Measurements from ENCODE around the gene NFXL1. TPM values are rescaled to one million over a fixed set of nuclear protein-coding genes. Genes with fewer than 3 reads are reported as not detected.

NFXL1 gene
- total RNA-seq, 2 donors from 2014 or later, result 9.8 to 11.7 TPM

- H3K4me1 ChIP-seq, result no peaks in the 10 kb centered on the region
- no peaks in the 10 kb centered on the region for H3K27me3 ChIP-seq
- DNase-seq, result no peak
- no peak for TF ChIP-seq CTCF (IDR thresholded peaks at IDR 0.05)
- H3K9ac ChIP-seq (ENCODE audit: low read depth in 2 of 2, low read length in 2 of 2), result no peak overlapping the region
- H3K36me3 ChIP-seq, result no peaks in the 10 kb centered on the region
- intact Hi-C loops (cut with DNase I), result loop anchor here (10.0 kb wide), 1 partner anchor 154 kb away; no protein-coding TSS in a partner anchor
- no peak overlapping the region for H3K4me3 ChIP-seq
- H3K27ac ChIP-seq, result no peak overlapping the region
- no peaks in the 10 kb centered on the region for H3K9me3 ChIP-seq
Observed at GRCh38 chr4:47838445-47838844, 75.9 kb downstream of the NFXL1 start.

DNA sequence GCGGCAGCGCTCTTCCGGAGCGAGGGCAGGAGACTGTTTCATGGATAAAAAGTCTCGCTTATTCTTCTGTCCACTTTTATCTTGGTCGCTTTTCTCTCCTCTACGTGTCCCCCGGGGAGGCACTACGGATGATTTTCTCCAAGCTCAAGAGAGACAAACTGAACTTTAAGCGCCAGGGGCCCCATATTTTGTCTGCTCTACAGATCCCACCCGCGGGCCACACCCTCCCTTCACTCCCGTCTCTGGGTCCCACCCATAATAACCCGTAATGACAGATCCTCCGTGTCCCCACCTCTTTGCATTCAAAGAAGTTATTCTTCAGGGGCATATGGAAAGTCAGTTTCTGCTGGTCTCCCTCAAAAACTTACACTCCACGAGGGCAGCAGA, 76.5 kb downstream of the NFXL1 start, which contains the start of gene CORIN:
TSS of gene CORIN (minus strand) at position 160 of the 387 bp plus-strand sequence. CDS start at position 42, 118 bp downstream.
- intact Hi-C loops (cut with DNase I), result loop anchor here (10.0 kb wide), 1 partner anchor 153 kb away; no protein-coding TSS in a partner anchor
- DNase-seq, result peak; percentile 33
- Histone ChIP-seq H3K27me3 (no peaks in the 10 kb centered on the region), H3K9me3 (no peaks in the 10 kb centered on the region), H3K4me1 (no peaks in the 10 kb centered on the region), H3K9ac (ENCODE audit: low read depth in 2 of 2, low read length in 2 of 2) (peak within 1 kb of the TSS; percentile 19 to 59), H3K4me3 (peak within 1 kb of the TSS; percentile 53), H3K36me3 (no peaks in the 10 kb centered on the region), H3K27ac (no peak within 1 kb of the TSS)
- no peak for TF ChIP-seq CTCF (IDR thresholded peaks at IDR 0.05)

DNA sequence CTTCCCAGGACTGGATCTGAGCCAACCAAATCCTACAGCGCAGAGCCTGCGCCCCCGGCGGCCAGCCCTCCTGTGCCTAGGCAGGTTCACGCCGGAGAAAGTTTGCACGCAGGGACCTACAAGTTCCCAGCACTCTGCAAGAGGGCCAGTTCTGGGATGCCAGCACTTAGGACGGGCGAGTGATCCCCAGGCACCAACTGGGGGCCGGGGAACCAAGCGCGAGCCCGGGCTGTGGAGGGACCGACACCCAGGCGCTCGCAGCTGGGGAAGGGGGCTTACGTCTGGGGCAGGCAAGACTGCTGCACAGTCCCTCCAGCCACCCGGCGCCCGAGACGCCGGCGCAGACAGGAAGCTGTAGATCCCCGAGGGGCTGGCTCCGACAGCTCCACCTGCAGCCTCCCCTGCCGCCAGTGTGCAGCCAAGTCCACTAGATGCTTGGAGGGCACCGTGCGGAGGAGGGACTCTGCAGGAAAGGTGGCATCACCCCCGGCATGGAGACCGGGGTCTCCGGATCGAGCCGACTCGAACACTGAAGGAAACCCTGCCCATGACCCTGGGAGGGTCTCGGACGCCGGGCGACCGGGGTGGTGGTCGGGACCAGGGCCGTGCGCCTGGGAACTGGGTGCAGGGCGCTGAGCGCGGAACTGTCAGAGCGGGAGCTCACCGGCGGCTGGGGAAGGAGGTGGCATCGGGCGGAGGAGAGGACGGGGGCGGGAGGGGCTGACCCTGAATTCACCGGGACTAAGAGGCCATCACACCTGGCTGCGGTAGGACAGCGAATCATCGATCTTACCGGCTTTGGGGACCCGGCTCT, 77.1 kb downstream of the NFXL1 start:
- DNase-seq, result peak; percentile 32
- Histone ChIP-seq H3K4me1 (no peaks in the 10 kb centered on the region), H3K4me3 (peak overlapping the region; percentile 53), H3K36me3 (no peaks in the 10 kb centered on the region), H3K9me3 (no peaks in the 10 kb centered on the region), H3K27ac (no peak overlapping the region), H3K27me3 (no peaks in the 10 kb centered on the region), H3K9ac (ENCODE audit: low read depth in 2 of 2, low read length in 2 of 2) (peak overlapping the region; percentile 19 to 59)
- no peak for TF ChIP-seq CTCF (IDR thresholded peaks at IDR 0.05)
- intact Hi-C loops (cut with DNase I), result loop anchor here (10.0 kb wide), 1 partner anchor 152 kb away; no protein-coding TSS in a partner anchor

DNA sequence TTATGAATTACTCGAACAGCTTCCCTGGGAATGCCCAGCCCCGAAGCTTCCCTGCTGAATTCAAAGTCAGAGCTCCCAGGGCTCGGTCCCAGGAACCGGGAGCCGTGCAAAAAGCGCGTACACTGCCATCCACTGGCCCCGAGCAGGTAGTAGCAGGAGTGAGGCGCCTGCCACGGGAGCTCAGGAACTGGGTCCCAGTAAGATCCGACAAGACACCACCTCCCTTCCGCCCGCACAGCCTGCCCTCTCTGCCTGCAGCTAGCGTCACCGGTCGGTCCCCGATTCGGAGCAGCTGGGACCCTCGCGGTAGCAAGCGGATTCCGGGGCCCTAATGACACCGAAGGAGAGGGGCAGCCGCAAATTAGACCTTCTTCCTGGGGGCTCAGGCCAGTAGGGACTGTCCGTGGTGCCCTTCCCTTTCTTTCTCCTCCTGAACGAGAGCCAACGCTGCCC, 77.7 kb downstream of the NFXL1 start:
- H3K4me1 ChIP-seq, result no peaks in the 10 kb centered on the region
- peak overlapping the region; percentile 53 for H3K4me3 ChIP-seq
- H3K27ac ChIP-seq, result no peak overlapping the region
- TF ChIP-seq CTCF (IDR thresholded peaks at IDR 0.05), result peak; percentile 57
- no peaks in the 10 kb centered on the region for H3K9me3 ChIP-seq
- peak overlapping the region; percentile 19 to 59 for H3K9ac ChIP-seq (ENCODE audit: low read depth in 2 of 2, low read length in 2 of 2)
- H3K36me3 ChIP-seq, result no peaks in the 10 kb centered on the region
- H3K27me3 ChIP-seq, result no peaks in the 10 kb centered on the region
- peak; percentile 77 for DNase-seq
- intact Hi-C loops (cut with DNase I), result loop anchor here (10.0 kb wide), 1 partner anchor 152 kb away; no protein-coding TSS in a partner anchor

DNA sequence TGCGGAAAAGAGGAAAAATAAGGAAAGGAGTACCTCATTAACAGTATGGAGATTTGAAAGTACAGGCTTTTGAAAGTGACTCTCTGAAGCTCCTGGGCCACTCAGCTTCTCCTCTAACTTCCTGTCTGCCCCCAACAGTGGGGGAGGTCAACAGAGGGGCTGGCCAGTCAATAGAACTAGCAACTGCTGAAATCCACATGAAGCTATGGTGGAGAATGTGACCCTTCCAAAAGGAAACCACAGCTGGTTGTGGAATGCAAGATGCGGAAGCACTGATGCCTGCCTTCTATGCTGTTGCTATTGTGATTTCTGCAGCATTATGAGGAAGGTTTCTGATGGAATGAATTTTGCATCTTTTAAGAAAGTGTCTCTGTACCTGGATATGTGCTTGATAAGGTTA, 78.9 kb downstream of the NFXL1 start:
- DNase-seq, result no peak
- Histone ChIP-seq H3K9me3 (no peaks in the 10 kb centered on the region), H3K36me3 (no peaks in the 10 kb centered on the region), H3K27me3 (no peaks in the 10 kb centered on the region), H3K4me1 (no peaks in the 10 kb centered on the region), H3K27ac (no peak overlapping the region), H3K9ac (ENCODE audit: low read depth in 2 of 2, low read length in 2 of 2) (no peak overlapping the region), H3K4me3 (no peak overlapping the region)
- intact Hi-C loops (cut with DNase I), result loop anchor here (10.0 kb wide), 1 partner anchor 151 kb away; no protein-coding TSS in a partner anchor
- TF ChIP-seq CTCF (IDR thresholded peaks at IDR 0.05), result no peak

Data from colonic mucosa (tissue), 4 donors.